GM21390 (cell line): Measurements from ENCODE around the gene TSC22D1.
"Not testable (repeated sequence)": the region's sequence is repeated elsewhere in the genome, so short reads cannot be mapped to it uniquely, and the experiment has no call there.

Experiments used
- ATAC-seq: cut with Tn5 transposase; IDR thresholded peaks from one replicate; pipeline ENCODE4 v1.9.1; 2021; ENCODE audit not compliant: unreplicated experiment

TSC22D1 gene

GRCh38 chr13:44507639-44508038 lies 68.5 kb downstream of the TSC22D1 start:
- no peak for ATAC-seq

DNA sequence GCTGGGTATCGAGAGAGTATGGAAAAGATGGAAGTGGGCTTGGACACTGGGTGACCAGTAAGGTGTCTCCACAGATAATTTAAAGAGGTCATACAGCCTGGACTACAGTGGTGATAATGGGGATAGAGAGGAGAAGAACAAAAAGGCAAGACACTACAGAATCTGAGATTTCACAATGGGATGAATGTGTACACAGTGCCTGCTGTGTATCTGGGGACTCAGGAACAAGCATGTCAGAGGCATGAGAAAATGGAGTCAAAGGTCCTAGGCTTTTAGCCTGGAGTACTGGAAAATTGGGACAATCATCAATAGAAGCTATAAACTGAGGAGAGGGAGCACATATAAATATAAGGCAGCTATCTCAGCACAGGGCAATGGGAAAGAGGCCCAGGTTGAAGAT lies 69.4 kb downstream of the TSC22D1 start:
- no peak for ATAC-seq

- ATAC-seq: no peak
These were observed 69.9 kb downstream of the TSC22D1 start for GRCh38 chr13:44506251-44506650.

- ATAC-seq: no peak
These were observed 72.0 kb downstream of the TSC22D1 start for GRCh38 chr13:44504116-44504515.

GRCh38 chr13:44498969-44499368 lies 77.2 kb downstream of the TSC22D1 start:
- ATAC-seq: no peak

- no peak for ATAC-seq
These were observed 77.6 kb downstream of the TSC22D1 start for GRCh38 chr13:44498502-44498901.

- no peak for ATAC-seq
These were observed 78.3 kb downstream of the TSC22D1 start for GRCh38 chr13:44497801-44498200.

DNA sequence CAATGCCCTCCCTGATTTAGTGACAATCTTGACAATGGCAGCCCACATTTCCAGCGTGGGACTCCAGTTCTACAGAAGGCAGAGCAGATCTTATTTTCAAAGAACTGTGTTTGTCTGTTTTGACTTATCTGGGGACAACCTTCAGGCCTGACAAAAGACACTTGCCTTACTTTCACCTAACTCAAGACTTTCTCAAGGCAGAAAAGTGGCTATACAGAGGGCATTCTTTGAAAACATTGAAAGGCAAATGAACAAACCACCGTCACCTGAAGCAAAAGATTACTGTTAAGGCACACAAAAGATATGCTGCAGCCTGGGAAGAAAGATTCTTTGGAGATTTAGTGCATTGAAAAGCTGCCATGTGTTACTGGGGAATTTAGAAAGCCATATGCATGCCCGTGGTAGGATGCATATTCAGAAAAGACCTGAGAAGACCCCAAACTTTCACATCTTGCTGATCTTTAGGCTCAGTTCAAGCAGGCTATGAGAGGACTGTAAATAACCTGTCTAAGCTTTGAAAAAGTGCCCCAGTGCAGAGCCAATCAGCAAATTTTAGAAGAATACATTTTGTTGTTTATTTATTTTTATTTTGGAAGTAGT lies 82.8 kb downstream of the TSC22D1 start:
- no peak for ATAC-seq

DNA sequence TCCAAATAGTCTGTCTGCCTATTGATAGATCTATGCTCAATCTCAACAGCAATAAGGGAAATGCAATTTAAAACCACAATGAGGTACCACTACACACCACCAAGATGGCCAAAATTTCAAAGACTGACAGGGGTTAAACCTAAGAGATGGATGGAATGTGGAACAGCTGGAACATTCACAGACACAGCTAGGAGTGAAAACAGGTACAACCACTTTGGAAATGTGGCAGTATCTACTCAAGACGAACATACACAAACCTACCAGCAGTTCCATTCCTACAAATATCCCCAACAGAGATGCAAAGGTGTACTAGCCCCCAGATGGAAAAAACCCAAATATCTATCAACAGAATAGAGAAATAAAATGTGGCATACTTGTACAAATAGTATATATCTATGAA lies 86.4 kb downstream of the TSC22D1 start:
- ATAC-seq: no peak

- ATAC-seq: peak; percentile 63
These were observed 88.1 kb downstream of the TSC22D1 start for GRCh38 chr13:44487989-44488388.

DNA sequence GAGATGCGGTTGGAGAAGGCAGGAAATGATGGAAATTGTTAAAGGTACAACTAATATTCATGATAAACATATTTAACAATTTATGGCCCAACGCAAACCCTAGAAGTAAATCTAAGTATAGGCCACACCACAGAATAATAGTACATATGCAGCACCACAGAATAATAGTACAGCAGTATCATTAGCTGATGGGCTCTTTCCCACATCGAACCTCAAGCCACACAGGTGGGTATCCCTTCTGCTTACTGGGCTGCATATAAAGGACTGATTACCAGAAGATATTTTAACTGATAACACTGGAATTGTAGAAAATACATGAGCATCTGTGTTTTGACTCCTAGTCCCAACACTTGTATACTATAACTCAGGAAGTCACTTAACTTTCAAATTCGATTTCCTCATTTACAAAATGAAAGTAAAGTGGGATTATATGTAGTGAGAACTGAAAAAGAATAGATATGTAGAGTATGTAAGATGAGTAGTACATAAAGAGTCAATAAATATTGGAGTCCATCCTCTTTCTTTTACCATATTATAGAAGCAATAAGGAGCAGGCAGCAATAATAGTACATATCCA lies 91.5 kb downstream of the TSC22D1 start:
- peak; percentile 73 for ATAC-seq

DNA sequence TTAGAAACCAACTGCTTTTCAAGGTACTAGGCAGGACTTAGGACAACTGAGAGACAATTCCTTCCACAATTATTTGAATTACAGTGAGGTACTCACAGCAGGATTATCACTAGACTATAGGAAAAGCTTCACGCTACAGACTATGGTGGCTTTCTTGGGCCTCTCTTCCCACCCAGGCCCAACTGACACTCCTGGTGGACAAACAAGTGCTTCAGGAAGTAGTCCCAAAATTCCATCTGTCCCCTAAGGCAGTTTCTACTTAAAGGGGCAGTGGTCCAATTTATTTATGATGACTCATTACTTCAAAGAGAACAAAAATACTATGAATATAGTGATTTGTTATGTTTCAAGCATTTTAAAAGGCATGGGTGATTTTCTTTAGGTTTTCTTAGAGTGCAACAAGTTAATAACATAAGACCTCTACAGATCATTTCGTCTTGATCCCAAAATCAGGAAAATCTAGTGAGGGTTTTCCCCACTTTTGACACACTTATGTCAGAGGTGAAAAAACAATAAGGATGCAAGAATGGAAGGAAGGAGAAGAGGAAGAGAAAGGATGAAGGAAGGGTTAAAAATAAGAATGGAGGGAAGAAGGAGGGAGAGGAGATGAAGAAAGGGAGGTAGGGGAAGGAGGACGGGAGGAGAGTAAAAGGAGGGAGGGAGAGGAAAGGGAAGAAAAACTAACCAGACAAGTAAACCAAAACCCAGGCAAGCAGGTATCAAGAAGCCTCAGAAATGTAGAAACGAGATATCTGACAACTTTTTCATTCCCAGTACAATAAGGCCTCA lies 101.8 kb downstream of the TSC22D1 start:
- no peak for ATAC-seq

DNA sequence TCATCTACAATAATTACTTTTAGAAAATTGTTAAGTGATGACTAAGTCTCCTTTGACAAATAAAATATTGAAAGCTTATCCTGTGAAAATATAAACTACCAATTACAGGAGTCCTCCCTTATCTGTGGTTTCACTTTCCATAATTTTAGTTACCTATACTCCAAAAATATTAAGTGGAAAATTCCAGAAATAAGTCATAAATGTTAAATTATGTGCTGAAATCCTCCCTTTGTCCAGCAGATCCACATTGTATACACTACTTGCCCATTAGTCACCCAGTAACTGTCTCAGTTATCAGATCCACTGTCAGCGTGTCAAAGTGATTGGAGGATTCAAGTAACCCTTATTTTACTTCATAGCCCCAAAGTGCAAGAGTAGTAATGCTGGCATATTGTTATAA lies 104.4 kb downstream of the TSC22D1 start:
- ATAC-seq: no peak

GRCh38 chr13:44470638-44471562 lies 105.2 kb downstream of the TSC22D1 start:
- no peak for ATAC-seq

DNA sequence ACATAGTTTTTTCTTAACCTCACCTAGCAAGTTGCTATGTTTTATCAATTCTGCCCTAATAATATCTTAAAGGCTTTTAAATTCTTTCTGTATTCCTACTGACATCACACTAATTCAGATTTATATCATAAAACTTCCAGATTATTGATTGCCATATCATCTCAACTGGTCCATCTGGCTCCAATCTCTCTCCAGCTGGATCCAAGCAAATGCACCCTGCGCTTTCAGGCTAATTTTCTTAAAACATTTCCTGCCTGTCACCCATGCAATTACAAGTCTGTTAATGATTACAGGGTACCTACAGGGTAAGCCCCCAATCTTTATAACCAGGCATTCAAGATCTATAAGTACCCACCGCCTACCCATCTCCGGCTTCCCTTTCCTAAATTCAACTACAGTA lies 107.3 kb downstream of the TSC22D1 start:
- ATAC-seq: no peak

DNA sequence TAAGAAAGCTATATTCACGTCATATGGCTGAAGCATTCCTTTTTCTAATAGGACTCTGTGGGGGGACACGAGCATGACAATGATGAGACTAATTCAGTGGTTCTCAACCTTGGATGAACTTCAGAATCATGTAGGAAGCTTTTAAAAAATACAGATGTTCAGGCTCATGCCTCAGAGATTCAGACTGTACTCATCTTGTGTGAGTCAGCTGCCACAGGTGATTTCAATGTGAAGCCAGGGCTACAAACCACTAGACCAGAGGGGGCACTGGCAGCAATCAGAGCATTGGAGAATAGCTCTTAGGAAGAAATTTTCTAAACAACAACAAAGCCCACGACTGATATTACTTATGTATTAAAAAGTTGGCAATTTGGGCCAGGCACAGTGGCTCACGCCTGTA lies 110.8 kb downstream of the TSC22D1 start:
- no peak for ATAC-seq

DNA sequence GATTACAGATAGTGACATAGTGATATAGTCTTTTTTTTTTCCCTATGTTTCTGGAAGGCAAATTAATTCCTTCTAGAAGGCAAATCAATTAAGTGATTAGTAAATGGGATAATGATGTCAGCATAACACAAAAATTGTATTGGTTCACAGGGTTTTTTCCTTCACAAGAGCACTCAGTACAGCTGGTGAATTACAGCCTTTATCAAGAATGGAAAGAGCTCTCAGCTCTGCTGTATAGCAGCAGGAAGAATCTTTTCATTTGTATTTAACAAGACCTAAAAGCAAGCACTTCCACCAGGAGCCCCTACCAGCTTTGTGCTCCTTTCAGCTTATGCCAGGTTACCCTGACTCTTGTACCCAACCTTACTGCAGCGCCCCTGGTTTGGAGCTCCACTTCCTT lies 111.7 kb downstream of the TSC22D1 start:
- no peak for ATAC-seq

DNA sequence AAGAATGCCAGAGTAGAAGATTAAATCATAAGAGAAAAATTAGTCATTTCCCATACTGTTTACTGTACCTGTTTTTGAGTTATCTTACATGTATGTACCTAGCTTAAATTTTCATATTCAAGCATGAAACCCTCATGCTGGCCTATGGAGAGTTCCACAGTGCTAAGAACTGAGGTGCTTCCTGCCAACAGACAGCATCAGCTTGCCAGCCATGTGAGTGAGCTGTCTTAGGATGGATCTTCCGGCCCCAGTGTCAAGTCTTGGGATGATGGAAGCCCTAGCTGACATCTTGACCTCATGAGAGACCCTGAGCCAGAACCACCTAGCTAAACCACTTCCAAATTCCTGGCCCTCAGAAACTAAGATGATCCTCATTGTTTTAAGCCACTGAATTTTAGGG lies 112.4 kb downstream of the TSC22D1 start:
- no peak for ATAC-seq

GRCh38 chr13:44459674-44460073 lies 116.5 kb downstream of the TSC22D1 start:
- ATAC-seq: no peak

DNA sequence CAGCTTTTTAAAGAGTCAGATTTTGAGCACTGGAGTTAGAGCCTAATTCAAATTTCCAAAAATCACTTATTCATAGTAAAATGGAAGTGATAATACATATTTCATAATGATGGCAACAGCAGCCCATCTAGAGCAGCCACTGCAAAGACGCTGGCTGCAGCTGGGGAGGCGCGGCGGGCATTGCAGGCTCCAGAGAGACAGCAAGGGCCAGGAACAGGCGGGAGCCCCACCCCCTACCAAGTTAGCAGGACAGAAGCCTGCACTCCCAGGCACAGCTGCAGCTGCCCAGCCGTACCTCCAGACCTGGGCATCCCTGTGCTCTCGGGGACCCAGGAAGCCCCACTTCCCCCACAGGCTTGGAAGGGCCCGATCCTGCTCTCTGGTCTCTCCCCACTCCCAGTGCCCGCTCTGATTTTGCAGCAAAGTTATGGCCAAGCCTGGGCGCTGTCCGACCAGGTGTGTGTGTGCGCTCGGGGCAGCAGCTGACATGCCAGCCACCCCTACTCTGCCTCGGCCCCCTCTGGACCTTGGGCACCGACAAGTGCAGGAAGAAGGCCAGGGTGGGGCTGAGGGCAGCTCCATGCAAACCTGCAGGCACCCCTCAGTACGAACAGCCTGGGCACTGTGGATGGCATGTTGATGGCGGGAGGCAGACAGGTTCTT lies 117.7 kb downstream of the TSC22D1 start:
- ATAC-seq: no peak

DNA sequence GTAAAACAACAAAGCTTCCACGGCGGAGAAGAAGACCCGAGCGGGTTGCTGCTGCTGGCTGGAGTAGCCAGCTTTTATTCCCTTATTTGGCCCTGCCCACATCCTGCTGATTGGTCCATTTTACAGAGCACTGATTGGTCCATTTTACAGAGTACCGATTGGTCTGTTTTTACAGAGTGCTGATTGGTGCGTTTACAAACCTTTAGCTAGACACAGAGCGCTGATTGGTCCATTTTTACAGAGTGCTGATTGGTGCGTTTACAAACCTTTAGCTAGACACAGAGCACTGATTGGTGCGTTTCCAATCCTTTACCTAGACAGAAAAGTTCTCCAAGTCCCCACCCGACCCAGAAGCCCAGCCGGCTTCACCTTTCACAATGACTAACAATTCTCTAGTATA lies 119.9 kb downstream of the TSC22D1 start:
- ATAC-seq: not testable (repeated sequence)
